HepG2 (cell line): ENCODE data around the gene RAD52.

Experiments used
- SIN3A ChIP-seq: IDR thresholded peaks from 2 replicates; pipeline ENCODE4 v1.6.1; 2011; ENCODE audit warnings: low read depth, mild to moderate bottlenecking, control low read depth, low read length, borderline replicate concordance
- ZSCAN20 ChIP-seq: sonication (generic); formaldehyde crosslinking; IDR thresholded peaks from 2 replicates; pipeline ENCODE4 v1.4.0; 2020; ENCODE audit warnings: missing genetic modification reagents, mild to moderate bottlenecking, borderline replicate concordance

GRCh38 chr12:958588-959123, 9.2 kb upstream of the RAD52 start:
- TF ChIP-seq ZSCAN20 (CRISPR knock-in tag) (no peak), SIN3A (no peak)
